Fibroblast of lung (primary cell): Measurements from ENCODE around the gene SSBP3. TPM values are rescaled to one million over a fixed set of nuclear protein-coding genes. Genes with fewer than 3 reads are reported as not detected.

ENCODE experiments used
- DNase-seq, 2 donors: peaks; one replicate each; pipeline versions ENCODE4 v3.0.0 to v3.0.0-alpha.2; 2010; ENCODE audit warnings: low read depth in 2 of 2
- H2AFZ ChIP-seq: 2 replicates; pipeline ENCODE4 v1.5.1; 2012; ENCODE audit warnings: low read length, control low read depth, inconsistent platforms
- H3K27ac ChIP-seq: 2 replicates; pipeline ENCODE4 v1.5.1; 2011; ENCODE audit warnings: low read length, control low read depth; ENCODE audit not compliant: insufficient read depth
- H3K27me3 ChIP-seq: 2 replicates; pipeline ENCODE4 v1.5.1; 2011; ENCODE audit warnings: mild to moderate bottlenecking, low read length; ENCODE audit not compliant: control insufficient read depth, insufficient read depth
- H3K36me3 ChIP-seq: 2 replicates; pipeline ENCODE4 v1.5.1; 2011; ENCODE audit warnings: low read length; ENCODE audit not compliant: control insufficient read depth, insufficient read depth
- H3K4me1 ChIP-seq: 2 replicates; pipeline ENCODE4 v1.5.1; 2011; ENCODE audit warnings: low read length; ENCODE audit not compliant: control insufficient read depth, insufficient read depth; ENCODE audit errors: extremely low read depth
- H3K4me2 ChIP-seq: 2 replicates; pipeline ENCODE4 v1.5.1; 2011; ENCODE audit warnings: low read length, control low read depth; ENCODE audit not compliant: insufficient read depth; ENCODE audit errors: extremely low read depth
- H3K4me3 ChIP-seq, 4 experiments: fragments of 200-600 bp in 1 of 4; sonication (generic) in 1 of 4; replicated peaks in 1 of 4; 2 replicates each; pipeline ENCODE4 v1.5.1; 2011 to 2016; ENCODE audit warnings: low read length in 4 of 4, low read depth in 3 of 4, mild to moderate bottlenecking in 3 of 4, control low read depth in 2 of 4, inconsistent platforms in 1 of 4, mixed read lengths in 1 of 4; ENCODE audit not compliant: insufficient read depth in 1 of 4; ENCODE audit errors: control extremely low read depth in 1 of 4
- H3K79me2 ChIP-seq: 2 replicates; pipeline ENCODE4 v1.5.1; 2012; ENCODE audit warnings: mild to moderate bottlenecking, low read length, inconsistent platforms; ENCODE audit not compliant: control insufficient read depth, insufficient read depth
- H3K9ac ChIP-seq: 2 replicates; pipeline ENCODE4 v1.5.1; 2011; ENCODE audit warnings: mild to moderate bottlenecking, low read length, control low read depth; ENCODE audit not compliant: insufficient read depth
- H3K9me3 ChIP-seq: 2 replicates; pipeline ENCODE4 v1.5.1; 2012; ENCODE audit warnings: low read depth, low read length; ENCODE audit not compliant: control insufficient read depth, insufficient read depth
- H4K20me1 ChIP-seq: 2 replicates; pipeline ENCODE4 v1.5.1; 2011; ENCODE audit warnings: low read length; ENCODE audit not compliant: control insufficient read depth, insufficient read depth; ENCODE audit errors: extremely low read depth
- CTCF ChIP-seq, 2 donors: IDR thresholded peaks in 1 of 2; conservative IDR thresholded peaks in 1 of 2; 1 replicate in 1 of 2; 2 replicates in 1 of 2; pipeline ENCODE4 v1.5.1; 2011 to 2012; ENCODE audit warnings: low read length in 2 of 2, control low read depth in 1 of 2, inconsistent platforms in 1 of 2, low read depth in 1 of 2, mild to moderate bottlenecking in 1 of 2
- EZH2 ChIP-seq: IDR thresholded peaks from 2 replicates; pipeline ENCODE4 v1.5.1; 2012; ENCODE audit warnings: low read length, control low read depth, mild to moderate bottlenecking; ENCODE audit errors: missing control alignments
- polyA plus RNA-seq, 2 donors: library from polyadenylated mRNA; depleted of rRNA in 1 of 2; stranded (reverse) in 1 of 2; unstranded in 1 of 2; fragments of >200 nt; gene quantifications; 2 replicates each; pipeline ENCODE4 v1.2.1, GENCODE V29; 2011 to 2012; ENCODE audit warnings: missing spikeins in 1 of 2
- total RNA-seq: library from RNA; depleted of rRNA; stranded (reverse); fragments of >200 nt; gene quantifications from 2 replicates; pipeline ENCODE4 v1.2.1, GENCODE V29; 2014

SSBP3 gene
- total and polyA plus RNA-seq, 2 donors (not counting 1 experiment from before 2014, with no cell fraction given), result 9.4 to 26.4 TPM

- Histone ChIP-seq H3K9ac (no peak overlapping the region), H2AFZ (no peak overlapping the region)
These were observed 2.8 kb downstream of the SSBP3 start for GRCh38 chr1:54403405-54403804.

DNA sequence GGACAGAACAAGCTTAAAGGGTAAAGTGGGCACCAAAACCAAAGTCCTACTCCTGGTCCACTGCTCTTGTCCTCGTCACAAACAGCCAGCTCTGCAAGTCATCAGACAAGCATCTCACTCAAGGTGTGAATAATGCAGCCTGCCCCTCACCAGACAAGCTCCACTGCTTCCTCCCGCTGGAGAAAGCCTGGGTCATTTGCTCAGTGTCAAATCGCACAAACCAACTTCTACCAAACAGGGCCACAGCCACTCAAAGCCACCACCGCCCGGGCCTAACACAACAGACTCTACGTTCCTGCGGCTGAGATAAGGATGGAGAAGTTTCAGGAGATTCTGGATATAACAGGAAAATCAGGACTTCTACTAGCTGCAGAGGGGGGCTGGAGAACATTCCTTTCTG is 3.3 kb downstream of the SSBP3 start:
- Histone ChIP-seq H2AFZ (no peak overlapping the region), H3K9me3 (no peaks in the 10 kb centered on the region), H3K27me3 (no peaks in the 10 kb centered on the region), H3K4me1 (peaks cover 2% of the 10 kb centered on the region), H3K4me3 (peak overlapping the region in 1 of 4 experiments; percentile 76), H3K4me2 (peak overlapping the region; percentile 81), H4K20me1 (no peaks in the 10 kb centered on the region), H3K79me2 (peaks cover 16% of the 10 kb centered on the region), H3K27ac (no peak overlapping the region), H3K36me3 (peaks cover 6% of the 10 kb centered on the region), H3K9ac (no peak overlapping the region)
- DNase-seq, result peak in 1 of 2 donors; percentile 30
- TF ChIP-seq EZH2 (no peak), CTCF (conservative IDR thresholded peaks at IDR 0.05 in 1 of 2, IDR thresholded peaks at IDR 0.05 in 1 of 2; ENCODE audit: low read depth in 1 of 2, low read length in 2 of 2) (no peak)

More at GRCh38 chr1:54403405-54403804, 2.8 kb downstream of the SSBP3 start:
- TF ChIP-seq EZH2, result no peak
- no peak for TF ChIP-seq CTCF (conservative IDR thresholded peaks at IDR 0.05 in 1 of 2, IDR thresholded peaks at IDR 0.05 in 1 of 2; ENCODE audit: low read depth in 1 of 2, low read length in 2 of 2)
- H4K20me1 ChIP-seq, result no peaks in the 10 kb centered on the region
- peak overlapping the region; percentile 8 to 76 (median 28) for H3K4me3 ChIP-seq
- H3K79me2 ChIP-seq, result peaks cover 16% of the 10 kb centered on the region
- no peaks in the 10 kb centered on the region for H3K9me3 ChIP-seq
- peaks cover 4% of the 10 kb centered on the region for H3K4me1 ChIP-seq
- no peak overlapping the region for H3K27ac ChIP-seq
- no peaks in the 10 kb centered on the region for H3K27me3 ChIP-seq
- peaks cover 6% of the 10 kb centered on the region for H3K36me3 ChIP-seq
- DNase-seq, result no peak
- peak overlapping the region; percentile 81 for H3K4me2 ChIP-seq

DNA sequence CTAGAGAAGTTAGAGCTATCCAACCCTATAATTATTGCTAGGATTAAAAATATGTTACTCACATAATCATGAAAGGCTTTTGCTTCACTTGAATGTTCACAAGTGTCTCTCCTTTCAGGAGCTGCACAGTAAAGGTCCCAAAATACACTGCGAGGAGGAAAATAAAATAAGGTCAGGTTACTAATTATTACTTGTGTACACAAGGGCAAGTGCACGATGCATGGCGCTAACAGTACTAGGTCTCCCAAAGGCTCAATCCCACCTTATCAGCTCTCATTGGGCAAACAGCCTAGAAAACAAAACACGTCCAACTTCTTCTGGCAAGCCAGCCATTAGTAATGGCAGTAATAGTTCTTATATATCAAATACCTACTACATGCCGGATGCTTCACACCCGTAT is 4.4 kb downstream of the SSBP3 start:
- no peak overlapping the region for H3K27ac ChIP-seq
- H4K20me1 ChIP-seq, result no peaks in the 10 kb centered on the region
- no peak overlapping the region for H2AFZ ChIP-seq
- peaks cover 6% of the 10 kb centered on the region for H3K36me3 ChIP-seq
- peaks cover 2% of the 10 kb centered on the region for H3K4me1 ChIP-seq
- DNase-seq, result no peak
- H3K4me3 ChIP-seq, result no peak overlapping the region
- no peak overlapping the region for H3K4me2 ChIP-seq
- no peak overlapping the region for H3K9ac ChIP-seq
- H3K79me2 ChIP-seq, result peaks cover 16% of the 10 kb centered on the region
- H3K9me3 ChIP-seq, result no peaks in the 10 kb centered on the region
- no peak for TF ChIP-seq EZH2
- no peak for TF ChIP-seq CTCF (conservative IDR thresholded peaks at IDR 0.05 in 1 of 2, IDR thresholded peaks at IDR 0.05 in 1 of 2; ENCODE audit: low read depth in 1 of 2, low read length in 2 of 2)
- no peaks in the 10 kb centered on the region for H3K27me3 ChIP-seq
